Loucy (cell line): Measurements from ENCODE around the gene RPTOR.

Source experiments
- H2AFZ ChIP-seq: fragments of 200-600 bp; sonication (generic); 2 replicates; pipeline ENCODE4 v1.6.0; 2016; ENCODE audit warnings: antibody characterized with exemption, mild to moderate bottlenecking, low read length, moderate library complexity
- H3F3A ChIP-seq: fragments of 200-600 bp; 2 replicates; pipeline ENCODE4 v1.6.0; 2016; ENCODE audit warnings: antibody characterized with exemption, low read depth, mild to moderate bottlenecking
- H3K27me3 ChIP-seq: fragments of 200-600 bp; sonication (generic); 2 replicates; pipeline ENCODE4 v1.6.1; 2014; ENCODE audit warnings: low read length, mild to moderate bottlenecking; ENCODE audit not compliant: insufficient read depth, poor library complexity, severe bottlenecking
- H3K36me3 ChIP-seq: fragments of 200-600 bp; sonication (generic); 2 replicates; pipeline ENCODE4 v1.6.1; 2016; ENCODE audit warnings: low read length; ENCODE audit not compliant: insufficient read depth
- H3K4me1 ChIP-seq: fragments of 200-600 bp; sonication (generic); 2 replicates; pipeline ENCODE4 v1.5.1; 2014; ENCODE audit warnings: low read length, mild to moderate bottlenecking; ENCODE audit not compliant: insufficient read depth, poor library complexity, severe bottlenecking
- H3K4me2 ChIP-seq: fragments of 200-600 bp; sonication (generic); 2 replicates; pipeline ENCODE4 v1.6.0; 2014; ENCODE audit warnings: antibody characterized with exemption, low read length, low read depth, mild to moderate bottlenecking; ENCODE audit not compliant: poor library complexity, severe bottlenecking
- H3K4me3 ChIP-seq: fragments of 200-600 bp; sonication (generic); 2 replicates; pipeline ENCODE4 v1.5.1; 2014; ENCODE audit warnings: low read length, mild to moderate bottlenecking, mixed read lengths; ENCODE audit not compliant: poor library complexity, severe bottlenecking
- H3K79me2 ChIP-seq: fragments of 200-600 bp; sonication (generic); 2 replicates; pipeline ENCODE4 v1.6.1; 2014; ENCODE audit warnings: low read length; ENCODE audit not compliant: insufficient read depth
- H3K9ac ChIP-seq: fragments of 200-600 bp; sonication (generic); 2 replicates; pipeline ENCODE4 v1.6.0; 2014; ENCODE audit warnings: mild to moderate bottlenecking, low read depth, low read length, moderate library complexity; ENCODE audit not compliant: poor library complexity, severe bottlenecking
- H3K9me2 ChIP-seq: fragments of 200-600 bp; sonication (generic); replicated peaks from 2 replicates; pipeline ENCODE4 v1.6.1; 2016; ENCODE audit warnings: low read depth, low read length, mixed read lengths
- H3K9me3 ChIP-seq: fragments of 200-600 bp; sonication (generic); 2 replicates; pipeline ENCODE4 v1.6.1; 2014; ENCODE audit warnings: mild to moderate bottlenecking, antibody characterized with exemption, low read length, low read depth; ENCODE audit not compliant: insufficient read depth
- H4K20me1 ChIP-seq: fragments of 200-600 bp; sonication (generic); 2 replicates; pipeline ENCODE4 v1.6.0; 2014; ENCODE audit warnings: antibody characterized with exemption, low read length, mild to moderate bottlenecking; ENCODE audit not compliant: insufficient read depth, poor library complexity, severe bottlenecking
- CTCF ChIP-seq: fragments of 200-600 bp; sonication (generic); conservative IDR thresholded peaks from 2 replicates; pipeline ENCODE4 v1.5.1; 2014; ENCODE audit warnings: mild to moderate bottlenecking, antibody characterized with exemption, low read length
- EZH2phosphoT487 ChIP-seq: fragments of 200-600 bp; IDR thresholded peaks from 2 replicates; pipeline ENCODE4 v1.6.1; 2018; ENCODE audit warnings: antibody characterized with exemption, mild to moderate bottlenecking, moderate library complexity, borderline replicate concordance

The RPTOR gene

DNA sequence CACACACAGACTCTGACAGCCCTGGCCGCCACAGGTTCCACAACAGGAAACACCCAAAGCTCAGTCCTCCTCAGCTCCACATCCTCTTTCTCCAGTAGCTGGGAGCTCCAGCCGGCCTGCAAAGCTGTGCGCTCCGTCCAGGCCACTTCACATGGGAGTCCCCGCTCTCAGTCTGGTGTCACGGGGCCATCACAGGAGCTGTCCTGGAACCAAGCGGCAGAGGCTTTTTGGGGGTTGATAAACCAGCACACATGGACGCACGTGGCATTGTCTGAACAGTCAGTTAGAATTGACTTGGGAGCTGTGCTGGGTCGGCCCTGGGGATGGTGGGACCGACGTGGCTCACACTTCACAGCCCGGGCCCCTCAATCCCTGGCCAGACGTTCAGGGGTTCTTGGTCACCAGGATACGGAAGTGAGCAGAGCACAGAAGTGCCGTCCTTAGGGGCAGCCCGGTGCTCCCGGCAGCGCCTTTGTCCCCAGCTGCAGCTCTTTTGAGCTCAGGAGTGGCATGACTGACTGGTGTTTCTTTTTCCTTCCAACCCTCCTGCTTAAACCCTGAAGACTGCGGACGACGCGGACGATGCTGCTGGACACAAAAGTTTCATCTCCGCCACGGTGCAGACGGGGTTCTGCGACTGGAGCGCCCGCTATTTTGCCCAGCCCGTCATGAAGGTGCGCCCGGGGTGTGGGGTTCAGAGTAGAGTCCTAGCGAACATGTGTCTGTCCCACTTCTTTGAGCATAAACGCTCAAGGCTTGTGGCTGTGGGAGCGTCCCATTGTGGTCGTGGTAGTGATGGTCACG lies 380.4 kb downstream of the RPTOR start:
- TF ChIP-seq CTCF, result no peak
- no peak for TF ChIP-seq EZH2phosphoT487
- no peaks in the 10 kb centered on the region for H3K9me2 ChIP-seq
- H3K9me3 ChIP-seq, result no peaks in the 10 kb centered on the region
- H3K79me2 ChIP-seq, result no peaks in the 10 kb centered on the region
- no peaks in the 10 kb centered on the region for H4K20me1 ChIP-seq
- no peaks in the 10 kb centered on the region for H3K27me3 ChIP-seq
- H3K4me1 ChIP-seq, result no peaks in the 10 kb centered on the region
- no peak overlapping the region for H2AFZ ChIP-seq
- peaks cover 33% of the 10 kb centered on the region; the same call in 1 of the 2 replicates for H3K36me3 ChIP-seq
- H3K4me2 ChIP-seq, result no peak overlapping the region
- H3F3A ChIP-seq, result no peaks in the 10 kb centered on the region
- no peak overlapping the region for H3K9ac ChIP-seq
- H3K4me3 ChIP-seq, result no peak overlapping the region

GRCh38 chr17:80925688-80926335 lies 381.2 kb downstream of the RPTOR start:
- Histone ChIP-seq H3K9ac (no peak overlapping the region), H3K4me1 (no peaks in the 10 kb centered on the region), H3K9me3 (no peaks in the 10 kb centered on the region), H2AFZ (no peak overlapping the region), H3K4me2 (no peak overlapping the region), H3K36me3 (peaks cover 34% of the 10 kb centered on the region; the same call in 1 of the 2 replicates), H3K9me2 (no peaks in the 10 kb centered on the region), H3K27me3 (no peaks in the 10 kb centered on the region), H3K4me3 (no peak overlapping the region), H3K79me2 (no peaks in the 10 kb centered on the region), H4K20me1 (no peaks in the 10 kb centered on the region), H3F3A (no peaks in the 10 kb centered on the region)
- TF ChIP-seq CTCF (no peak), EZH2phosphoT487 (no peak)

DNA sequence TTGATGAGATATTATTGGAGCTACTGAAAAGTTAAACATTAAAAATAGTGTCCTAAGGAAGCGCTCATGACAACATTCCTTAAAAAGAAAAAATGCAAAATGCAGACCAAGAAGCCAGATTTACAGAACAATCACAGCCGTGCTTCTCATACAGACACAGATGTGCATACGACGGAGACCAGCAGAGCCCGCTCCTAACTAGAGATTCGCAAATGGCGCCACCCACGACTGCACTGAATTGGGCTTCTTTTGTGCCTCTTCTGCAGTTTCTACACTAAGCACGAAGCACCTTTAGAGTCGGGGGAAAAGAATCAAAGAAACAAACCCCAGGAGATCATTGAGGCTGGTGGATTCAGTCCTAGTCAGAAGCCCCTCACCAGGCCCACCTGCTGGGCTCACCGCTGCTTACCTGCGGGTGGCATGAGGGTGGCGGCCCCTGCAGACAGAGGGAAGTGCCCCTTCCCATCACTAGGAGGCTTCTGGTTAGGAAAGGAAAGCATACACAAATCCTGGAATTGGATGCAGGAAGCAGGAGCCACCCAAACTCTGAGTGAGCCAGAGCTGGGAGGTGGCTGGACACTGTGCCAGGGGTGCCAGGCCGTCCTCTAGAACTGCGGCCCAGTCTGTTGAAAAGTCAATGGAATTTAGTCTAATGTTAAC lies 382.1 kb downstream of the RPTOR start:
- Histone ChIP-seq H3K36me3 (peaks cover 34% of the 10 kb centered on the region; the same call in 1 of the 2 replicates), H3F3A (no peaks in the 10 kb centered on the region), H3K79me2 (no peaks in the 10 kb centered on the region), H3K9me3 (no peaks in the 10 kb centered on the region), H3K27me3 (no peaks in the 10 kb centered on the region), H4K20me1 (no peaks in the 10 kb centered on the region), H3K4me1 (no peaks in the 10 kb centered on the region), H3K4me2 (no peak overlapping the region), H3K4me3 (no peak overlapping the region), H3K9ac (no peak overlapping the region), H2AFZ (no peak overlapping the region), H3K9me2 (no peaks in the 10 kb centered on the region)
- TF ChIP-seq CTCF, result no peak
- TF ChIP-seq EZH2phosphoT487, result no peak
